GM12878 (cell line): ENCODE results near the gene SH2D2A. TPM values are rescaled to one million over a fixed set of nuclear protein-coding genes. Genes with fewer than 3 reads are reported as not detected.

Experiments used
- ATAC-seq: fragments of 200-7000 bp; cut with Tn5 transposase; 3 replicates; pipeline ENCODE4 v1.9.1; 2020; ENCODE audit warnings: mild to moderate bottlenecking, moderate library complexity
- Bru-seq: library from RNA; stranded (reverse); fragments of 400-500 nt; gene quantifications from one replicate; lab custom pipeline; 2021; lab: Mats Ljungman, UMichigan
- BruChase-seq, 2 experiments: library from RNA; stranded (reverse); fragments of 400-500 nt; gene quantifications; one replicate each; lab custom pipeline; 2021; lab: Mats Ljungman, UMichigan
- BruUV-seq: library from RNA; stranded (reverse); fragments of 400-500 nt; replicated peaks from 2 replicates; lab custom pipeline; 2021; lab: Mats Ljungman, UMichigan
- CTCF ChIA-PET: fragments of 300-600 bp; sonication (Branson Sonifier 250); formaldehyde crosslinking; extraction: SDS; loops from one replicate; lab custom pipeline; 2021; ENCODE audit warnings: inconsistent platforms; lab: Yijun Ruan, JAX
- POLR2A ChIA-PET: fragments of 350-600 bp; formaldehyde crosslinking; extraction: SDS; loops from one replicate; lab custom pipeline; 2021; ENCODE audit warnings: inconsistent platforms; lab: Charles Lee
- RAD21 ChIA-PET: fragments of 300-600 bp; sonication (Branson Sonifier 250); formaldehyde crosslinking; loops from one replicate; lab custom pipeline; 2023; ENCODE audit warnings: antibody characterized with exemption; ENCODE audit not compliant: unreplicated experiment; lab: Charles Lee
- SMC1A ChIA-PET: fragments of 300-600 bp; sonication (Branson Sonifier 250); formaldehyde crosslinking; loops from one replicate; lab custom pipeline; 2023; ENCODE audit not compliant: unreplicated experiment, uncharacterized antibody; lab: Charles Lee
- DNase-seq: peaks from one replicate; pipeline ENCODE4 v3.0.0-alpha.2; 2011; ENCODE audit warnings: low read depth, low spot score
- FAIRE-seq: peaks from 3 replicates; lab custom pipeline; 2011; peaks lifted over from hg19 to GRCh38; lab: Jason Lieb, UNC
- H2AFZ ChIP-seq: 2 replicates; pipeline ENCODE4 v1.6.0; 2011; ENCODE audit warnings: low read depth, low read length, control low read depth; ENCODE audit not compliant: control insufficient read depth
- H3K27ac ChIP-seq: 2 replicates; pipeline ENCODE4 v1.5.1; 2011; ENCODE audit warnings: control low read depth; ENCODE audit not compliant: control insufficient read depth, insufficient read depth
- H3K27me3 ChIP-seq, 2 experiments: replicated peaks in 1 of 2; 2 replicates each; pipeline versions ENCODE4 v1.6.0 to v1.6.1; 2011; ENCODE audit warnings: low read length in 1 of 2; ENCODE audit not compliant: control insufficient read depth in 2 of 2, insufficient read depth in 2 of 2
- H3K36me3 ChIP-seq, 2 experiments: 2 replicates each; pipeline ENCODE4 v1.5.1; 2011; ENCODE audit warnings: low read length in 1 of 2; ENCODE audit not compliant: control insufficient read depth in 2 of 2, insufficient read depth in 2 of 2
- H3K4me1 ChIP-seq: 2 replicates; pipeline ENCODE4 v1.6.1; 2011; ENCODE audit warnings: mild to moderate bottlenecking, low read length, moderate library complexity, mixed read lengths; ENCODE audit not compliant: control insufficient read depth, insufficient read depth
- H3K4me2 ChIP-seq: 2 replicates; pipeline ENCODE4 v1.6.0; 2011; ENCODE audit warnings: control low read depth; ENCODE audit not compliant: control insufficient read depth, insufficient read depth
- H3K4me3 ChIP-seq: fragments of 200-600 bp; sonication (generic); 2 replicates; pipeline ENCODE4 v1.5.1; 2016
- H3K79me2 ChIP-seq: 2 replicates; pipeline ENCODE4 v1.6.0; 2011; ENCODE audit warnings: low read length; ENCODE audit not compliant: control insufficient read depth, insufficient read depth
- H3K9ac ChIP-seq: 2 replicates; pipeline ENCODE4 v1.8.0; 2011; ENCODE audit warnings: low read length, control low read depth, mixed read lengths; ENCODE audit not compliant: control insufficient read depth, insufficient read depth
- H3K9me3 ChIP-seq: replicated peaks from 3 replicates; pipeline ENCODE4 v1.5.1; 2011; ENCODE audit warnings: mild to moderate bottlenecking, low read length; ENCODE audit not compliant: control insufficient read depth, insufficient read depth
- H4K20me1 ChIP-seq: 2 replicates; pipeline ENCODE4 v1.6.0; 2011; ENCODE audit not compliant: control insufficient read depth, insufficient read depth
- ATF7 ChIP-seq: fragments of 450-650 bp; IDR thresholded peaks from 2 replicates; pipeline ENCODE4 v1.6.1; 2016; ENCODE audit warnings: low read depth, mild to moderate bottlenecking
- BCL11A ChIP-seq: IDR thresholded peaks from 2 replicates; pipeline ENCODE4 v1.6.1; 2011; ENCODE audit warnings: low read depth, low read length
- BHLHE40 ChIP-seq, 2 experiments: fragments of 450-650 bp in 1 of 2; IDR thresholded peaks; 2 replicates each; pipeline ENCODE4 v1.6.1; 2011 to 2017; ENCODE audit warnings: low read depth in 2 of 2, borderline replicate concordance in 1 of 2, improper control_type of control experiment in 1 of 2, low read length in 1 of 2, mild to moderate bottlenecking in 1 of 2
- DPF2 ChIP-seq: fragments of 450-650 bp; IDR thresholded peaks from 2 replicates; pipeline ENCODE4 v1.6.1; 2017; ENCODE audit warnings: mild to moderate bottlenecking
- EP300 ChIP-seq, 2 experiments: fragments of 150-350 bp in 1 of 2; IDR thresholded peaks; 2 replicates each; pipeline ENCODE4 v1.6.1; 2011 to 2012; ENCODE audit warnings: low read depth in 2 of 2, low read length in 2 of 2, borderline replicate concordance in 1 of 2, improper control_type of control experiment in 1 of 2, inconsistent platforms in 1 of 2; ENCODE audit not compliant: control insufficient read depth in 1 of 2
- IKZF1 ChIP-seq: fragments of 450-650 bp; conservative IDR thresholded peaks from 2 replicates; pipeline ENCODE4 v1.6.1; 2017; ENCODE audit warnings: antibody characterized with exemption, mild to moderate bottlenecking
- IRF3 ChIP-seq: fragments of 450-650 bp; IDR thresholded peaks from 2 replicates; pipeline ENCODE4 v1.6.1; 2014; ENCODE audit warnings: mild to moderate bottlenecking
- MTA2 ChIP-seq: fragments of 450-650 bp; IDR thresholded peaks from 2 replicates; pipeline ENCODE4 v1.6.1; 2016; ENCODE audit warnings: low read depth, mild to moderate bottlenecking, moderate library complexity
- NKRF ChIP-seq: fragments of 450-650 bp; conservative IDR thresholded peaks from 2 replicates; pipeline ENCODE4 v1.6.1; 2017; ENCODE audit warnings: mild to moderate bottlenecking, moderate library complexity
- POLR2A ChIP-seq: IDR thresholded peaks from 2 replicates; pipeline ENCODE4 v1.6.1; 2011; ENCODE audit warnings: low read depth, mild to moderate bottlenecking, low read length
- TCF12 ChIP-seq: IDR thresholded peaks from 2 replicates; pipeline ENCODE4 v1.6.1; 2011; ENCODE audit warnings: low read depth, mild to moderate bottlenecking, low read length
- ZBTB33 ChIP-seq: fragments of 450-650 bp; IDR thresholded peaks from 2 replicates; pipeline ENCODE4 v1.6.1; 2017; ENCODE audit warnings: mild to moderate bottlenecking
- ZZZ3 ChIP-seq: IDR thresholded peaks from 2 replicates; pipeline ENCODE4 v1.6.1; 2011; ENCODE audit warnings: low read depth; ENCODE audit not compliant: control insufficient read depth, insufficient read length
- WGBS: methylation state at CpG from one replicate; pipeline ENCODE4 v1.1.6; 2016; ENCODE audit warnings: low lambda C conversion rate; ENCODE audit not compliant: insufficient replicate concordance, insufficient coverage; ENCODE audit errors: missing lambda C conversion rate; 5-methylcytosine and 5-hydroxymethylcytosine counted together
- in situ Hi-C: fragments of 300-500 bp; cut with MboI; formaldehyde crosslinking; loops from 9 replicates; pipeline ENCODE4 v1.14.3; 2018; ENCODE audit warnings: mixed read lengths
- intact Hi-C: fragments of 100-400 bp; cut with micrococcal nuclease; formaldehyde crosslinking; loops from one replicate; pipeline ENCODE4 v1.14.2; 2022; ENCODE audit not compliant: unreplicated experiment
- long read RNA-seq, 2 experiments: library from polyadenylated mRNA; unstranded; transcript quantifications; one replicate each; pipeline ENCODE4 v2.0.0, GENCODE V29; 2019 to 2020
- polyA minus RNA-seq, 3 experiments: library from RNA; depleted of rRNA, polyadenylated mRNA; stranded (reverse); fragments of >200 nt; gene quantifications; 2 replicates each; pipeline ENCODE4 v1.2.3, GENCODE V29; 2011
- polyA plus RNA-seq, 11 experiments: library from polyadenylated mRNA; depleted of rRNA in 4 of 11; unstranded in 6 of 11; stranded (reverse) in 5 of 11; fragments of >200 nt; fragmentation: Nextera tagmentation in 4 of 11; fragmentation: Illumina TruSeq in 1 of 11; extraction: Ambion mirVana in 4 of 11; extraction: Trizol in 1 of 11; gene quantifications; 1 replicate in 1 of 11; 2 replicates in 10 of 11; pipeline versions ENCODE4 v1.2.1 to v1.2.3, GENCODE V29; 2011 to 2016; ENCODE audit warnings: inconsistent platforms in 2 of 11, missing spikeins in 2 of 11, low read depth in 1 of 11
- total RNA-seq, 4 experiments: library from RNA; depleted of rRNA in 3 of 4; stranded (reverse); fragments of >200 nt in 3 of 4; fragmentation: Illumina TruSeq in 1 of 4; extraction: Trizol in 1 of 4; gene quantifications; 2 replicates each; pipeline versions ENCODE4 v1.2.1 to v1.2.3, GENCODE V29; 2013 to 2021

The SH2D2A gene
- 22.4 and 23.9 TPM in 2 replicates for total RNA-seq (2013; cell fraction: nucleolus; rRNA removed)
- total RNA-seq (2014; rRNA removed) = 9.9 and 11.4 TPM in 2 replicates
- 4.6 and 5.4 TPM in 2 replicates for total RNA-seq (2014; rRNA removed; fragmentation: Illumina TruSeq; extraction: Trizol)
- 15.9 and 17.4 TPM in 2 replicates for total RNA-seq (2021)
- polyA plus RNA-seq (2011; ENCODE audit: low read depth) = 1.8 TPM
- polyA plus RNA-seq (2011; rRNA removed) = 3.7 and 9.7 TPM in 2 replicates
- polyA plus RNA-seq (2011; cell fraction: cytosol; rRNA removed) = 11.4 and 13.8 TPM in 2 replicates
- polyA plus RNA-seq (2011; cell fraction: nucleus; rRNA removed) = 23.0 and 23.7 TPM in 2 replicates
- polyA plus RNA-seq (2012) = 3.4 and 5.8 TPM in 2 replicates
- polyA plus RNA-seq (2014; fragmentation: Illumina TruSeq; extraction: Trizol) = 2.2 and 4.4 TPM in 2 replicates
- polyA plus RNA-seq (2014; fragmentation: Nextera tagmentation; extraction: Ambion mirVana) = 1 to 10 TPM in 1 of 2 experiments, under 1 TPM in 1; 0.72 to 1.8 TPM
- polyA plus RNA-seq (2014; rRNA removed) = 10.7 and 11.6 TPM in 2 replicates
- polyA plus RNA-seq (2016; fragmentation: Nextera tagmentation; extraction: Ambion mirVana) = 1 to 10 TPM; 6.5 to 7.4 TPM
- 8.1 and 15.6 TPM in 2 replicates for polyA minus RNA-seq (2011; rRNA and poly(A)+ RNA removed)
- polyA minus RNA-seq (2011; cell fraction: cytosol; rRNA and poly(A)+ RNA removed) = 8.7 and 12.3 TPM in 2 replicates
- 19.2 and 32.7 TPM in 2 replicates for polyA minus RNA-seq (2011; cell fraction: nucleus; rRNA and poly(A)+ RNA removed)
- percentile 78 among the genes with signal in this experiment for Bru-seq, nascent RNA
- percentile 55 among the genes with signal in this experiment for BruChase-seq, experiment 1, labeled RNA remaining after a 6-hour chase
- BruChase-seq, experiment 2, labeled RNA remaining after a 2-hour chase = percentile 53 among the genes with signal in this experiment
- long read RNA-seq, experiment 1, partial matches to known transcripts = 0 of 6 reads
- long read RNA-seq, experiment 1, other reads (novel, unspliced or antisense) = 3 of 6 reads
- long read RNA-seq, experiment 2 = 0 reads

- RAD21 ChIA-PET = interaction anchor here (1.3 to 1.6 kb wide), 3 partner anchors 21 to 91 kb away, joined by 4 to 7 read pairs (median 6); partner anchors contain the start of gene MRPL24
- H3K36me3 ChIP-seq = no peaks in the 10 kb centered on the region; a peak in 1 of 4 replicates
- H3K4me1 ChIP-seq = peaks cover 20% of the 10 kb centered on the region
- H3K9ac ChIP-seq = peak within 1 kb of the TSS; percentile 71
- CTCF ChIA-PET = interaction anchor here (1.0 to 2.9 kb wide), 6 partner anchors 10 to 91 kb away, joined by 3 to 19 read pairs (median 8); partner anchors contain the start of gene NTRK1
- H2AFZ ChIP-seq = peak within 1 kb of the TSS; percentile 90
- BruUV-seq = no TSS peak
- POLR2A ChIA-PET = interaction anchor here (0.6 to 2.1 kb wide), 7 partner anchors 9 to 359 kb away, joined by 3 to 6 read pairs (median 5); partner anchors contain the start of genes ISG20L2 and METTL25B
- H4K20me1 ChIP-seq = no peaks in the 10 kb centered on the region
- peak within 1 kb of the TSS; percentile 53 for H3K4me3 ChIP-seq
- intact Hi-C loops = no loop called here
- peak; percentile 90 for FAIRE-seq
- no peaks in the 10 kb centered on the region for H3K27me3 ChIP-seq
- no peaks in the 10 kb centered on the region for H3K79me2 ChIP-seq
- H3K9me3 ChIP-seq = no peaks in the 10 kb centered on the region
- peak within 1 kb of the TSS; percentile 82 for H3K4me2 ChIP-seq
- in situ Hi-C loops = no loop called here
- ATAC-seq = peak; percentile 90
- SMC1A ChIA-PET = interaction anchor here (0.7 to 3.3 kb wide), 8 partner anchors 9 to 90 kb away, joined by 3 to 20 read pairs (median 3); partner anchors contain the start of gene MRPL24
- H3K27ac ChIP-seq = peak within 1 kb of the TSS; percentile 45
- 8% methylated on average over 10 of the region's 10 CpGs for WGBS
- DNase-seq = peak; percentile 71
- TF ChIP-seq BHLHE40 (IDR thresholded peaks at IDR 0.05; ENCODE audit: borderline replicate concordance in 1 of 2, low read depth in 2 of 2, low read length in 1 of 2) (peak in 1 of 2 experiments; percentile 50; a peak in 1 of 4 replicates), DPF2 (peak; percentile 63), ATF7 (peak; percentile 88), MTA2 (peak; percentile 71; the same call in 1 of the 2 replicates), ZZZ3 (peak; percentile 84), TCF12 (0 out of 2 replicates have a peak, but pooled peaks have one; percentile 45), IKZF1 (peak; percentile 63), IRF3 (no peak), ZBTB33 (no peak), POLR2A (peak; percentile 75; the same call in 1 of the 2 replicates), BCL11A (peak; percentile 26; the same call in 1 of the 2 replicates), EP300 (IDR thresholded peaks at IDR 0.05; ENCODE audit: borderline replicate concordance in 1 of 2, control insufficient read depth in 1 of 2, low read depth in 2 of 2, low read length in 2 of 2) (peak in 1 of 2 experiments; percentile 71; a peak in 3 of 4 replicates), NKRF (no peak)
These were observed at the start of gene SH2D2A for GRCh38 chr1:156816561-156817328. TSS of gene SH2D2A (minus strand) at chr1:156816848. CDS start at chr1:156816708, 140 bp downstream.
